ENCODE results near the gene TEKT2. TPM values are rescaled to one million over a fixed set of nuclear protein-coding genes. Genes with fewer than 3 reads are reported as not detected.
A peak's percentile ranks its signal among the peaks of the same experiment; 100 is the strongest.

The TEKT2 gene
- polyA plus RNA-seq, 2 of the 4 experiments (the other 2 are of a cell fraction) = 0.08 TPM; not detected in 1

GRCh38 chr1:36055706-36056105 is 28.2 kb upstream of the TEKT2 start (continued):
- TF ChIP-seq CTCF (IDR thresholded peaks at IDR 0.05) (no peak), CBX8 (IDR thresholded peaks at IDR 0.05) (no peak), TFCP2L1 (CRISPR knock-in tag; IDR thresholded peaks at IDR 0.05) (no peak), SMC3 (IDR thresholded peaks at IDR 0.05) (no peak), NR3C1 (IDR thresholded peaks at IDR 0.05) (no peak), POLR2AphosphoS2 (conservative IDR thresholded peaks at IDR 0.05; ENCODE audit: low read length) (no peak), EHF (CRISPR knock-in tag; IDR thresholded peaks at IDR 0.05) (no peak), POLR2A (IDR thresholded peaks at IDR 0.05; ENCODE audit: low read length) (no peak)

GRCh38 chr1:36062315-36062714 is 21.6 kb upstream of the TEKT2 start:
- H3K9me3 ChIP-seq = no peaks in the 10 kb centered on the region
- no peaks in the 10 kb centered on the region for H3K4me1 ChIP-seq
- ChIA-PET POLR2A (no interaction called here), CTCF (no interaction called here)
- no peak for ATAC-seq
- no peak overlapping the region for H3K4me2 ChIP-seq
- H3K4me3 ChIP-seq = no peak overlapping the region
- no peak for DNase-seq (ENCODE audit: low read depth in 1 of 2, low spot score in 1 of 2)
- no peak overlapping the region for H3K27ac ChIP-seq
- TF ChIP-seq CHD2 (IDR thresholded peaks at IDR 0.05; ENCODE audit: low read length, partially characterized antibody) (no peak), RCOR1 (IDR thresholded peaks at IDR 0.05; ENCODE audit: low read depth, low read length) (no peak), MAFK (IDR thresholded peaks at IDR 0.05; ENCODE audit: partially characterized antibody) (peak; percentile 85), KDM1A (IDR thresholded peaks at IDR 0.05; ENCODE audit: low read depth) (no peak), EHMT2 (IDR thresholded peaks at IDR 0.05; ENCODE audit: low read depth) (no peak), CEBPB (IDR thresholded peaks at IDR 0.05) (no peak), USF2 (IDR thresholded peaks at IDR 0.05) (no peak)
- FAIRE-seq = no peak
- WGBS (ENCODE audit: missing lambda C conversion rate) = 94% methylated on average over 1 of the region's 1 CpG

- ATAC-seq = no peak
- CTCF ChIA-PET = interaction anchor here (0.7 kb wide), 1 partner anchor 67 kb away, joined by 4 read pairs; no protein-coding TSS in a partner anchor
- H3K4me2 ChIP-seq = no peak overlapping the region
- TF ChIP-seq CEBPB (IDR thresholded peaks at IDR 0.05) (no peak), BHLHE40 (IDR thresholded peaks at IDR 0.05; ENCODE audit: low read depth, low read length) (no peak), ZC3H11A (IDR thresholded peaks at IDR 0.05) (no peak), ELK1 (IDR thresholded peaks at IDR 0.05; ENCODE audit: low read depth, low read length) (no peak), RFX5 (IDR thresholded peaks at IDR 0.05) (no peak), JUNB (IDR thresholded peaks at IDR 0.05) (no peak), ZNF302 (CRISPR knock-in tag; IDR thresholded peaks at IDR 0.05) (no peak), CHD4 (IDR thresholded peaks at IDR 0.05; ENCODE audit: borderline replicate concordance) (no peak), CBX8 (IDR thresholded peaks at IDR 0.05) (no peak), BCL3 (IDR thresholded peaks at IDR 0.05) (no peak), RARB (CRISPR knock-in tag; IDR thresholded peaks at IDR 0.05) (no peak), HMGXB4 (CRISPR knock-in tag; IDR thresholded peaks at IDR 0.05; ENCODE audit: borderline replicate concordance) (no peak), CHD2 (IDR thresholded peaks at IDR 0.05; ENCODE audit: low read length, partially characterized antibody) (no peak), FOSB (CRISPR knock-in tag; IDR thresholded peaks at IDR 0.05) (no peak), HOXB13 (CRISPR knock-in tag; IDR thresholded peaks at IDR 0.05; ENCODE audit: low read depth) (no peak), FOSL2 (IDR thresholded peaks at IDR 0.05) (no peak), FOSL2 (CRISPR knock-in tag; IDR thresholded peaks at IDR 0.05) (no peak)
- no peak overlapping the region for H3K4me3 ChIP-seq
- H3K4me1 ChIP-seq = no peaks in the 10 kb centered on the region
- H3K9me3 ChIP-seq = no peaks in the 10 kb centered on the region
- no peak overlapping the region for H3K27ac ChIP-seq
- DNase-seq (ENCODE audit: low read depth in 1 of 2, low spot score in 1 of 2) = no peak
- FAIRE-seq = no peak
- POLR2A ChIA-PET = no interaction called here
Measured at GRCh38 chr1:36067871-36068270, 16.0 kb upstream of the TEKT2 start.
